ENCODE results near the gene TOMM5.

- TF ChIP-seq CTCF (IDR thresholded peaks at IDR 0.05; ENCODE audit: low read length), result no peak
- no peak for TF ChIP-seq EZH2 (optimal IDR thresholded peaks at IDR 0.05; ENCODE audit: low read depth, low read length)
- no peak for TF ChIP-seq EZH2phosphoT487 (IDR thresholded peaks at IDR 0.05; ENCODE audit: low read length)
Measured at GRCh38 chr9:37602817-37603216, 10.4 kb upstream of the TOMM5 start.
